K562 (cell line): Measurements from ENCODE around the gene SLC35E1. TPM values are rescaled to one million over a fixed set of nuclear protein-coding genes. Genes with fewer than 3 reads are reported as not detected.

Source experiments
- ATAC-seq: fragments of 200-7000 bp; cut with Tn5 transposase; 3 replicates; pipeline ENCODE4 v1.9.1; 2020; ENCODE audit warnings: moderate library complexity
- BruUV-seq: library from RNA; stranded (reverse); fragments of 400-500 nt; replicated peaks from 2 replicates; lab custom pipeline; 2021; lab: Mats Ljungman, UMichigan
- CTCF ChIA-PET: fragments of 300-600 bp; formaldehyde crosslinking; extraction: SDS; loops from one replicate; lab custom pipeline; 2021; ENCODE audit warnings: low intra/inter-chr PET ratio; lab: Yijun Ruan, JAX
- POLR2A ChIA-PET: fragments of 300-600, 350-650 bp; sonication (Branson Sonifier 250); formaldehyde crosslinking; extraction: SDS; loops from one replicate; lab custom pipeline; 2021; ENCODE audit warnings: antibody characterized with exemption, inconsistent platforms; lab: Yijun Ruan, JAX
- DNase-seq, 4 experiments: peaks; one replicate each; pipeline versions ENCODE4 v3.0.0 to v3.0.0-alpha.2; 2011 to 2018; ENCODE audit warnings: low spot score in 3 of 4, mixed read lengths in 3 of 4; ENCODE audit errors: extremely low read depth in 1 of 4
- FAIRE-seq: peaks from 2 replicates; lab custom pipeline; 2011; peaks lifted over from hg19 to GRCh38; lab: Jason Lieb, UNC
- H2AFZ ChIP-seq: 2 replicates; pipeline ENCODE4 v1.6.0; 2011; ENCODE audit warnings: low read depth, low read length, control low read depth, inconsistent platforms
- H3K27ac ChIP-seq: fragments of 200-600 bp; 3 replicates; pipeline ENCODE4 v1.8.0; 2011; ENCODE audit warnings: low read depth, mild to moderate bottlenecking, control low read depth, inconsistent platforms, low read length, moderate library complexity, mixed read lengths; ENCODE audit errors: extremely low read depth
- H3K27me3 ChIP-seq, 2 experiments: fragments of 300-600 bp in 1 of 2; 2 replicates in 1 of 2; 3 replicates in 1 of 2; pipeline versions ENCODE4 v1.6.0 to v1.8.0; 2011; ENCODE audit warnings: inconsistent platforms in 2 of 2, low read length in 2 of 2, mild to moderate bottlenecking in 1 of 2, mixed read lengths in 1 of 2, moderate library complexity in 1 of 2; ENCODE audit not compliant: control insufficient read depth in 2 of 2, insufficient read depth in 2 of 2
- H3K36me3 ChIP-seq: fragments of 300-600 bp; 3 replicates; pipeline ENCODE4 v1.8.0; 2011; ENCODE audit warnings: mild to moderate bottlenecking, low read length, inconsistent platforms; ENCODE audit not compliant: control insufficient read depth, insufficient read depth
- H3K4me1 ChIP-seq, 2 experiments: fragments of 200-600 bp in 1 of 2; replicated peaks in 1 of 2; 2 replicates in 1 of 2; 3 replicates in 1 of 2; pipeline versions ENCODE4 v1.5.1 to v1.8.0; 2011; ENCODE audit warnings: inconsistent platforms in 2 of 2, low read length in 2 of 2, mild to moderate bottlenecking in 1 of 2, mixed read lengths in 1 of 2, moderate library complexity in 1 of 2; ENCODE audit not compliant: control insufficient read depth in 2 of 2, insufficient read depth in 2 of 2
- H3K4me2 ChIP-seq: 2 replicates; pipeline ENCODE4 v1.6.1; 2011; ENCODE audit warnings: low read length, control low read depth, inconsistent platforms, mixed read lengths; ENCODE audit not compliant: insufficient read depth
- H3K4me3 ChIP-seq: fragments of 200-600 bp; sonication (generic), shearing (Covaris generic); 2 replicates; pipeline ENCODE4 v1.5.1; 2016; ENCODE audit warnings: control low read depth, inconsistent platforms
- H3K79me2 ChIP-seq: fragments of 200-600 bp; 3 replicates; pipeline ENCODE4 v1.8.0; 2011; ENCODE audit warnings: low read length, inconsistent platforms; ENCODE audit not compliant: control insufficient read depth, insufficient read depth
- H3K9ac ChIP-seq, 2 experiments: 2 replicates each; pipeline versions ENCODE4 v1.6.0 to v1.6.1; 2011; ENCODE audit warnings: low read depth in 2 of 2, low read length in 2 of 2, control low read depth in 1 of 2, inconsistent platforms in 1 of 2, mild to moderate bottlenecking in 1 of 2, mixed read lengths in 1 of 2; ENCODE audit not compliant: insufficient read depth in 1 of 2
- H3K9me1 ChIP-seq: one replicate; pipeline ENCODE4 v1.6.0; 2011; ENCODE audit warnings: inconsistent platforms, mild to moderate bottlenecking, low read length, moderate library complexity; ENCODE audit not compliant: control insufficient read depth, insufficient read depth
- H3K9me3 ChIP-seq: replicated peaks from 2 replicates; pipeline ENCODE4 v1.5.1; 2011; ENCODE audit warnings: low read depth, low read length, inconsistent platforms; ENCODE audit not compliant: control insufficient read depth, insufficient read depth
- H4K20me1 ChIP-seq: replicated peaks from 2 replicates; pipeline ENCODE4 v1.6.1; 2011; ENCODE audit warnings: low read length, inconsistent platforms, mixed read lengths; ENCODE audit not compliant: control insufficient read depth, insufficient read depth
- BCOR ChIP-seq: fragments of 450-650 bp; IDR thresholded peaks from 2 replicates; pipeline ENCODE4 v1.6.1; 2016
- CHD2 ChIP-seq: IDR thresholded peaks from 2 replicates; pipeline ENCODE4 v1.6.1; 2011; ENCODE audit warnings: low read depth, low read length
- CREB1 ChIP-seq, 2 experiments: sonication (generic) in 1 of 2; formaldehyde crosslinking in 1 of 2; IDR thresholded peaks; 2 replicates each; pipeline versions ENCODE4 v1.6.1 to v1.8.0; 2012 to 2022; ENCODE audit warnings: inconsistent platforms in 1 of 2, mild to moderate bottlenecking in 1 of 2, missing genetic modification reagents in 1 of 2, moderate library complexity in 1 of 2
- FOXA3 ChIP-seq, 2 experiments: fragments of 450-650 bp in 1 of 2; sonication (generic) in 1 of 2; formaldehyde crosslinking; IDR thresholded peaks in 1 of 2; conservative IDR thresholded peaks in 1 of 2; 2 replicates each; pipeline versions ENCODE4 v1.4.0 to v1.8.0; 2020 to 2022; ENCODE audit warnings: mild to moderate bottlenecking in 2 of 2, missing genetic modification reagents in 1 of 2
- HIVEP1 ChIP-seq: fragments of 250-450 bp; sonication (Bioruptor Pico); IDR thresholded peaks from 2 replicates; pipeline ENCODE4 v1.4.0; 2020; ENCODE audit warnings: mild to moderate bottlenecking
- RBM25 ChIP-seq: fragments of 200-400 bp; formaldehyde crosslinking; IDR thresholded peaks from 2 replicates; pipeline ENCODE4 v1.6.1; 2018; ENCODE audit warnings: low read length, low read depth, moderate library complexity; ENCODE audit not compliant: severe bottlenecking
- SLC30A9 ChIP-seq: fragments of 250-450 bp; sonication (Bioruptor Pico); IDR thresholded peaks from 2 replicates; pipeline ENCODE4 v1.8.0; 2022; ENCODE audit warnings: mild to moderate bottlenecking, moderate library complexity
- STAT5A ChIP-seq: IDR thresholded peaks from 2 replicates; pipeline ENCODE4 v1.6.1; 2012; ENCODE audit warnings: low read length, inconsistent platforms, borderline replicate concordance
- ZFP36 ChIP-seq: fragments of 150-350 bp; IDR thresholded peaks from 2 replicates; pipeline ENCODE4 v1.6.1; 2018; ENCODE audit warnings: low read length, low read depth; ENCODE audit not compliant: partially characterized antibody
- ZNF354B ChIP-seq: fragments of 250-450 bp; sonication (Bioruptor Pico); IDR thresholded peaks from 2 replicates; pipeline ENCODE4 v1.4.0; 2020
- WGBS: fragments of 100-300 bp; shearing (Covaris generic); methylation state at CpG from one replicate; pipeline ENCODE4 v1.1.6; 2016; ENCODE audit warnings: low coverage, mixed read lengths; ENCODE audit not compliant: insufficient coverage; ENCODE audit errors: missing lambda C conversion rate; 5-methylcytosine and 5-hydroxymethylcytosine counted together
- in situ Hi-C: fragments of 300-500 bp; cut with MboI; formaldehyde crosslinking; loops from 4 replicates; pipeline ENCODE4 v1.15.0; 2018; ENCODE audit warnings: inconsistent platforms, mixed read lengths
- intact Hi-C: fragments of 100-400 bp; cut with micrococcal nuclease; formaldehyde crosslinking; loops from 2 replicates; pipeline ENCODE4 v1.14.2; 2022
- polyA plus RNA-seq, 8 experiments: library from polyadenylated mRNA; depleted of rRNA in 4 of 8; stranded (reverse) in 5 of 8; unstranded in 3 of 8; fragments of >200 nt; fragmentation: Nextera tagmentation in 2 of 8; fragmentation: Illumina TruSeq in 1 of 8; extraction: Ambion mirVana in 2 of 8; extraction: Trizol in 1 of 8; gene quantifications; 2 replicates each; pipeline versions ENCODE4 v1.2.1 to v1.2.3, GENCODE V29; 2011 to 2014; ENCODE audit warnings: inconsistent platforms in 1 of 8, missing spikeins in 1 of 8
- total RNA-seq, 7 experiments: library from RNA; depleted of rRNA in 6 of 7; stranded (reverse); fragments of >200 nt in 6 of 7; fragmentation: Illumina TruSeq in 2 of 7; extraction: Trizol in 2 of 7; gene quantifications; 2 replicates each; pipeline versions ENCODE4 v1.2.1 to v1.2.3, GENCODE V29; 2011 to 2021; ENCODE audit warnings: low replicate concordance in 1 of 7
- TF ChIP-seq, protein P1 (sequence below): fragments of 250-450 bp; sonication (Bioruptor Pico); IDR thresholded peaks from 2 replicates; pipeline ENCODE4 v1.4.0; 2020; ENCODE audit warnings: mild to moderate bottlenecking, moderate library complexity, borderline replicate concordance

Gene SLC35E1
- total and polyA plus RNA-seq, 9 of the 15 experiments (the other 6 are each of a cell fraction or from before 2014, with no cell fraction given), result 15.0 to 40.1 (median 25.7) TPM

DNA sequence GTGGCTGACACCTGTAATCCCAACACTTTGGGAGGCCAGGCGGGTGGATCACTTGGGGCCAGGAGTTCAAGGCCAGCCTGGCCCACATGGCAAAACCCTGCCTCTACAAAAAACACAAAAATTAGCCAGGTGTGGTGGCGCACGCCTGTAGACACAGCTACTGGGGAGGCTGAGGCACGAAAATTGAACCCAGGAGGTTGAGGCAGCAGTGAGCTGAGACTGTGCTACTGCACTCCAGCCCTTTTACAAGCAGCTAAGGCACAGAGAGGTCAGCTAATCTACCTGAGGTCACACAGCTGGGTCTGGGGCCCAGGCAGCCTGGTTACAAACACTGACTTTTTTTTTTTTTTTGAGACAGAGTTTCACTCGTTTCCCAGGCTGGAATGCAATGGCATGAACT, 28.6 kb upstream of the SLC35E1 start:
- intact Hi-C loops (no loop called here), in situ Hi-C loops (no loop called here)
- ATAC-seq (no peak), DNase-seq (no peak), FAIRE-seq (no peak)
- peaks cover 8% of the 10 kb centered on the region for H3K9me1 ChIP-seq
- ChIA-PET POLR2A (interaction anchor here (0.8 to 1.9 kb wide), 7 partner anchors 8 to 51 kb away, joined by 3 to 7 read pairs (median 4); no protein-coding TSS in a partner anchor), CTCF (no interaction called here)
- H3K79me2 ChIP-seq, result peaks cover 98% of the 10 kb centered on the region
- no peaks in the 10 kb centered on the region for H3K9me3 ChIP-seq
- no TSS peak for BruUV-seq
- H3K27me3 ChIP-seq, result no peaks in the 10 kb centered on the region
- no peak overlapping the region for H3K27ac ChIP-seq
- no peak for TF ChIP-seq FOXA3 (CRISPR knock-in tag; conservative IDR thresholded peaks at IDR 0.05 in 1 of 2, IDR thresholded peaks at IDR 0.05 in 1 of 2)
- TF ChIP-seq RBM25, result peak; percentile 64
- no peak for TF ChIP-seq ZNF354B (CRISPR knock-in tag)
- no peak for TF ChIP-seq STAT5A
- TF ChIP-seq, protein P1, sequence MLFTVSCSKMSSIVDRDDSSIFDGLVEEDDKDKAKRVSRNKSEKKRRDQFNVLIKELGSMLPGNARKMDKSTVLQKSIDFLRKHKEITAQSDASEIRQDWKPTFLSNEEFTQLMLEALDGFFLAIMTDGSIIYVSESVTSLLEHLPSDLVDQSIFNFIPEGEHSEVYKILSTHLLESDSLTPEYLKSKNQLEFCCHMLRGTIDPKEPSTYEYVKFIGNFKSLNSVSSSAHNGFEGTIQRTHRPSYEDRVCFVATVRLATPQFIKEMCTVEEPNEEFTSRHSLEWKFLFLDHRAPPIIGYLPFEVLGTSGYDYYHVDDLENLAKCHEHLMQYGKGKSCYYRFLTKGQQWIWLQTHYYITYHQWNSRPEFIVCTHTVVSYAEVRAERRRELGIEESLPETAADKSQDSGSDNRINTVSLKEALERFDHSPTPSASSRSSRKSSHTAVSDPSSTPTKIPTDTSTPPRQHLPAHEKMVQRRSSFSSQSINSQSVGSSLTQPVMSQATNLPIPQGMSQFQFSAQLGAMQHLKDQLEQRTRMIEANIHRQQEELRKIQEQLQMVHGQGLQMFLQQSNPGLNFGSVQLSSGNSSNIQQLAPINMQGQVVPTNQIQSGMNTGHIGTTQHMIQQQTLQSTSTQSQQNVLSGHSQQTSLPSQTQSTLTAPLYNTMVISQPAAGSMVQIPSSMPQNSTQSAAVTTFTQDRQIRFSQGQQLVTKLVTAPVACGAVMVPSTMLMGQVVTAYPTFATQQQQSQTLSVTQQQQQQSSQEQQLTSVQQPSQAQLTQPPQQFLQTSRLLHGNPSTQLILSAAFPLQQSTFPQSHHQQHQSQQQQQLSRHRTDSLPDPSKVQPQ (CRISPR knock-in tag), result no peak
- no peak for TF ChIP-seq CHD2
- TF ChIP-seq SLC30A9, result no peak
- no peak for TF ChIP-seq CREB1 (IDR thresholded peaks at IDR 0.05)
- TF ChIP-seq CREB1 (CRISPR knock-in tag; IDR thresholded peaks at IDR 0.05), result no peak
- no peak for TF ChIP-seq HIVEP1 (CRISPR knock-in tag)
- TF ChIP-seq ZFP36, result peak; percentile 45
- TF ChIP-seq BCOR, result 0 out of 2 replicates have a peak, but pooled peaks have one; percentile 20
- H3K4me3 ChIP-seq, result no peak overlapping the region
- H4K20me1 ChIP-seq, result peaks cover 73% of the 10 kb centered on the region
- no peak overlapping the region for H2AFZ ChIP-seq
- WGBS, result 97% methylated on average over 4 of the region's 5 CpGs
- H3K4me2 ChIP-seq, result no peak overlapping the region
- peaks cover 12% of the 10 kb centered on the region; the same call in 2 of the 3 replicates for H3K36me3 ChIP-seq
- no peak overlapping the region for H3K9ac ChIP-seq
- peaks cover 4 to 32% of the 10 kb centered on the region in 2 experiments; a peak in 4 of 5 replicates for H3K4me1 ChIP-seq
